Fibroblast of peridontal ligament (primary cell): ENCODE results near the gene ADCY4.
A peak's percentile ranks its signal among the peaks of the same experiment; 100 is the strongest.

ENCODE experiments used
- DNase-seq: peaks from one replicate; pipeline ENCODE4 v3.0.0-alpha.2; 2010; ENCODE audit errors: extremely low read depth

Gene ADCY4

DNA sequence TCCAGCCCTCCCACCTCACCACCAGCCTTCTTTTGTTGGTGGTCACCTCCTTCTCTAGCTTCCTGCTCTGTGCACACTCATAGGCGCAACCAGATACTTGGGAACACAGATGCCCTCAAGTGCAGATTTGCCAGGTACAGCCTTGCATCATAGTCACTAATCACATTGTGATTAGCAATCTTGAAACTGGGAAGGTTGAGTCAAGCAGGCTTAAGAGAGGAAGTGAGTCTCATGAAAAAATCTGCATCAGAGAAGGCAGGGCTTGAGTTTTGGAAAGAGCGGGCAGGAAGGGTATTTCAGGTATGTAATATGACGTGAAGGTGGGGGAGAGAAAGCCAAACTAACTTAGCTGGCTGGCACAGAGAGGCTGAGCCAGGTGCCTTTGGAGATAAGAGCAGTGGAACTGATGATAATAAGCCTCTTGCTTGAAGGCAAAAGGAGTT, 60.7 kb downstream of the ADCY4 start:
- no peak for DNase-seq

DNA sequence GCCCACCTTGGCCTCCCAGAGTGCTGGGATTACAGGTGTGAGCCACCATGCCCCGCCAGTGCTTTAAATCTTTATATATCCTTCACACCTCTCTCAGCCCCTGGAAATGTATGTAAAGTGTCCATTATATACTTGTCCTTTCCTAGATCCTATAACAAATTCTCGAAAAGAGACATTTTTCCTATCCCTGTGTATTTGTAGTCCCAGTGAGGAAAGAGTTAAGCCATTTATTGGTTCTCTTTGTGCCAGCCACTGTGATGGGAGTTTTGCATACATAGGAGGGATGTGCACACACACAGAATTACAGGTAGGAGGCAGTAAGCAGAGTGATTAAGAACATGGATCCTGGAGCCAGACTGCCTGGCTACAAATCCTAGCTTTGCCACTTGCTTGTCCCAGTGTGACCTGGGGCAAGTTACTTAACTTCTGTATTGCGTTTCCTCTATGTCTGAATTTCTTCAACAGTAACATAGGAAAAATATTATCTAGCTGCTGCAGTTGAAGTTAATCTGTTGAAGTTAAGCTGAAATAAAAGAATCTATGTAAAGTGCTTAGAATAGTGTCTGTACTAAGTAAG, 61.4 kb downstream of the ADCY4 start:
- DNase-seq = no peak

DNA sequence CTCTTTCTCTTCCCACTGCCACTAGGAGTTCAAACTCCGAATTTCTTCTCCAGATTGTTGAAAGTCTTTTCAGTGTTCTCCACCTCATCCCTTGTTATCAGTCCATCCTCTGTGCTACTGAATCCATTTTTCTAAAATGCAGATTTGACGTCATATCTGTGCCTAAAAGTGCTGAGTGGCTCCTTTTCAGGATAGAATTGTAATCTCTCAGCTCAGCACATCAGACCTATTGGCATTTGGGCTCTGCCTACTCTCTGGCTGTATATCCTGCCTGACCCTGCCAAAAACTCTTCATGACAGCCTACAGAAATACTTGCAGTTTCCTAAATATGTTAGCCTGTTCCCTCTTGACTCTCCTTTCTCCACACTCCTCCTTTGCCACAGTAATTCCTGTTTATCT, 62.4 kb downstream of the ADCY4 start:
- DNase-seq = no peak

DNA sequence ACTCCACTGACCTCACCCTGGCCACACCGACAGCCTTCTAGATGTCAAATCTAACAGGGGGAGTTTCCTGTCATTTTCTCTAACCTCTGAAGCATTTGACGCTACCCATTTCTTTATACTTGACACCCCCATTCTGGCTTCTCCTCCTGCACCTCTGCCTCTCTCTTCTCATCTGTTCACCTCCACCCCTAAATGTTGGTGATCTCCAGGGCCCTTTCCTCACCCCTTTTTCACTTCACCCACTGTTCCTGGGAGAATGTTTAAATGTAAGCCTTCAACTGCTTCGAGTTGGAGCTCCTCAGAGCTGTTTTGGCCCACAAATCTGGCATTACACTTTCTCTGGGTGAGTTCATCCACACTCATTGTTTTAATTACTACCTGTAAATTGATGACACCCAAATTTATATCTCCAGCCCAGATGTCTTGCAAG, 63.0 kb downstream of the ADCY4 start:
- DNase-seq = no peak

DNA sequence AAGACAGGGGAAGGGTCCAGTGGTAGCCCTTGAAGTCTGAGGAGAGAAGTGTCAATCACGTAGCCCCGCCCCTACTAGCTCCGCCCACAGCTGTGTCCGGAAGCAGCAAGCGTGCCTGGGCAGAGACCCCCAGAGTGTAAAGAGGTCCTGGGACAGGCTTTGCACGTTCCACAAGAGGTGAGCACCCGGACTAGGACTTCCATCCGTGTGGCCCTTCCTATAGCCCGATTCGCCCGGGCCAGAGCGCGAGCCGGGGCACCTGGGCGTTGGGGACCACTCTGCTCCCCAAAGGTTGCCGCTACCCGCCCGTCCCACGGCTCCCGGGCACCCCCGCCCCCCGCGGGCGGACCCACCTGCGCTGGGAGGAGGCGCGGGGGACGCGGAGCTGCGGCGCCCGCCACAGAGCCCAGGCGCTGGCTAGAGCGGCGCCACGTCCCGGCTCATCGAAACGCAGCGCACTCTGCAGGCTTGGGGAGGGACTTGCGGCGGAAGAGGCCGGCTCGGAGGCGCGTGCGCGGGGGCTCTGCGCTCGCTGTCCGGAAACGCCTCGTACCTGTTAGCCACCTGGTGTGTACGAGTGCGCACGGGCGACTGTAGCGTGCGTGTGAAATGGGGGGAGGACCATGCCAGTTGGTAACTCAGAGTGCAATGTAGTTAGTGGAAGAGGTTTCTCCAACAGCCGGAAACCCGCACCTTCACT, 63.6 kb downstream of the ADCY4 start, which contains the start of gene RABGGTA:
RABGGTA (minus strand) TSS at position 464 of the 700 bp plus-strand sequence. CDS start 482 bp downstream, outside the sequence.
- peak; percentile 78 for DNase-seq

DNA sequence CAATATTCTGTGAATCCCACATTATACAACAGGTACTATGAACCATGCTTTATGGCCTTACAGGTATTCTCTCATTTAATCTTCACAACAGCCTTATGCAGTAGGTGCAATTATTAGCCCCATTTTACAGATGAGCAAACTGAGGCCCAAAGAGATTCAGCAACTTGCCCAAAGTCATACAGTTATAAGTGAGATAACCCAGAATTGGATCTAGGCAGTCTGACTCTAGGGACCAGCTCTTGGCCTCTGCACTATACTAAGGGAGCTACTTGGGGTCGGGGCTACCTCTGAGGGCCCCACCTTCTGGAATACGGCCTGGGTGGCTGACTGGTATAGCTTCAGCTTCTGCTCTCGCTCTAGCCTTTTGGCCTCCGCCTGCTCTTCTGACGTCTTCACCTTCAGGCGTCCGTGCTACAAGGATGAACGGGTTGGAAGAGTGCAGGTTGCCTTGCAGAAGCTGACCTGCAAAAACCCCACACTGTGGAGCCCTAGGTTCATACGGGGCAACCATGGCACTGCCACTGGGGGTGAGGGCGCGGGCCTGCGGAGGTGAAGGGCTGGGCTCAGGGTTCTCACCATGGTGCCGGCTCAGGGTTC, 64.2 kb downstream of the ADCY4 start:
- no peak for DNase-seq

DNA sequence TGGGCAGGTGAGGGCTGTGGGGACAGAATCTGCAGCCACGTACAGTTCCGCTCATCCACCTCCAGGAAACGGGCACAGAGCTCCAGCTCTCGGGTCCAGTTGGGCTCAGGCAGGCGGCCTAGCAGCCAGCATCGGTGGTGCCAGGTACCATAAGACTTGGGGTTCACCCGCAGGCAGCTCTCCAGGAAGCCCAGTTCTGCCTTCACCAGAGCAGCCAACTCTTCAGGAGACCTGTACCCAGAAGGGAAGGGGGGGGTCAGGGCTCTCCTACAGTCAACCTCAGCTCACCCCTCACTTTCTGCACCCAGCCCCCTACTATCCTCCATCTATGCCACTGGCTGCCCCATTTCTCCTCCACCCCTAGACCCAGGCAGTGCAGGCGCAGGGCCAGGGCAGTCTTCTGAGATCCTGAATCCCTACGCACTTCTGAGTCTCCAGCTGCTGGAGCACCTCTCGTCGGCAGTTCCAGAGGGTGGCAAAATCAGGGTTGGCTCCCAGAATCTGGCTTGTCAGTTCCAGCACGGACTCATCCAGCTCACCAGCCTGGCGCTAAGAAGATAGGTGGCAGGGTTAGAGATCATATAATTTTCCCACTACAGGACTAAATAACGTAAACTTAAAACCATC, 64.8 kb downstream of the ADCY4 start:
- DNase-seq = no peak

DNA sequence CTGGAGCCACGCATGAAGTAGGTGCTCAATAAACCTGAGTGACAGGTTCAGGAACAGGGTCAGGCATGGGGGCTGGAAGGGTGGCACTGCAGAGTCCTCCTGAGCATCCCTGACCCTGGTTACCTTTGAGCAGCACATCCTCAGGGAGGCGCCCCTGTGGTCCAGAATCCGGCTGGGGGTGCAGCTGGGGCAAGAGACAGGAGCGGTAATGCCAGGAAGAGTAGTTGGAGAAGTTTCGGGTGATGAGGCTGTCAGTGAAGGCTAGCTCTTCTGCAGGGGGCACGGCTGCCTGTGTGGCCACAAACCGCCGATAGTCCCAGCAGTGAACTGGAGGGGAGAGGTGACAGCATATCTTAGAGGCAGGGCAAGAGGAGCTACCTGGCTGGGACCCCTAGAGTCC, 65.5 kb downstream of the ADCY4 start:
- DNase-seq = no peak
